BLaER1 (cell line): Measurements from ENCODE around the gene EME1.

Experiments used
- H3K27ac ChIP-seq: shearing (Covaris generic); formaldehyde crosslinking; 2 replicates; pipeline ENCODE4 v1.8.1; 2022
- H3K27me3 ChIP-seq: shearing (Covaris generic); formaldehyde crosslinking; 2 replicates; pipeline ENCODE4 v1.8.1; 2022
- H3K36me3 ChIP-seq: shearing (Covaris generic); formaldehyde crosslinking; 2 replicates; pipeline ENCODE4 v1.8.1; 2022
- H3K4me1 ChIP-seq: shearing (Covaris generic); formaldehyde crosslinking; 2 replicates; pipeline ENCODE4 v1.8.1; 2022
- H3K4me2 ChIP-seq: shearing (Covaris generic); formaldehyde crosslinking; 2 replicates; pipeline ENCODE4 v1.8.1; 2022
- H3K4me3 ChIP-seq: shearing (Covaris generic); formaldehyde crosslinking; 2 replicates; pipeline ENCODE4 v1.8.1; 2022
- H3K9ac ChIP-seq: shearing (Covaris generic); formaldehyde crosslinking; 2 replicates; pipeline ENCODE4 v1.8.1; 2022
- H3K9me3 ChIP-seq: shearing (Covaris generic); formaldehyde crosslinking; 2 replicates; pipeline ENCODE4 v1.8.1; 2022
- H4K20me1 ChIP-seq: shearing (Covaris generic); formaldehyde crosslinking; 2 replicates; pipeline ENCODE4 v1.8.1; 2022
- Cebpa-rat ChIP-seq: shearing (Covaris generic); IDR thresholded peaks from 2 replicates; pipeline ENCODE4 v1.8.1; 2022

The EME1 gene

GRCh38 chr17:50337956-50338355 is 35.1 kb upstream of the EME1 start:
- Histone ChIP-seq H3K4me3 (no peak overlapping the region), H3K9me3 (peaks cover 24% of the 10 kb centered on the region), H3K27me3 (no peaks in the 10 kb centered on the region), H3K4me2 (no peak overlapping the region), H3K4me1 (peaks cover 15% of the 10 kb centered on the region), H4K20me1 (no peaks in the 10 kb centered on the region), H3K9ac (no peak overlapping the region), H3K36me3 (no peaks in the 10 kb centered on the region), H3K27ac (no peak overlapping the region)
- no peak for TF ChIP-seq Cebpa-rat

GRCh38 chr17:50338645-50339044 is 34.4 kb upstream of the EME1 start:
- no peak overlapping the region for H3K27ac ChIP-seq
- no peak overlapping the region for H3K4me3 ChIP-seq
- no peak for TF ChIP-seq Cebpa-rat
- H3K27me3 ChIP-seq = no peaks in the 10 kb centered on the region
- no peaks in the 10 kb centered on the region for H4K20me1 ChIP-seq
- H3K36me3 ChIP-seq = no peaks in the 10 kb centered on the region
- H3K4me1 ChIP-seq = peaks cover 8% of the 10 kb centered on the region
- H3K9me3 ChIP-seq = peaks cover 24% of the 10 kb centered on the region
- no peak overlapping the region for H3K4me2 ChIP-seq
- no peak overlapping the region for H3K9ac ChIP-seq

GRCh38 chr17:50339381-50339780 is 33.6 kb upstream of the EME1 start:
- Histone ChIP-seq H3K4me2 (no peak overlapping the region), H3K27me3 (no peaks in the 10 kb centered on the region), H3K4me3 (no peak overlapping the region), H3K9ac (no peak overlapping the region), H3K9me3 (peaks cover 24% of the 10 kb centered on the region), H3K36me3 (no peaks in the 10 kb centered on the region), H3K27ac (no peak overlapping the region), H3K4me1 (peaks cover 6% of the 10 kb centered on the region), H4K20me1 (no peaks in the 10 kb centered on the region)
- no peak for TF ChIP-seq Cebpa-rat

GRCh38 chr17:50344731-50345365 is 28.2 kb upstream of the EME1 start:
- Histone ChIP-seq H3K9ac (peak overlapping the region; percentile 94; the same call in 1 of the 2 replicates), H4K20me1 (peaks cover 31% of the 10 kb centered on the region), H3K36me3 (peaks cover 7% of the 10 kb centered on the region), H3K4me2 (peak overlapping the region; percentile 97), H3K27me3 (no peaks in the 10 kb centered on the region), H3K4me3 (peak overlapping the region; percentile 94), H3K27ac (peak overlapping the region; percentile 92), H3K4me1 (peaks cover 38% of the 10 kb centered on the region), H3K9me3 (peaks cover 9% of the 10 kb centered on the region)
- no peak for TF ChIP-seq Cebpa-rat

- peaks cover 9% of the 10 kb centered on the region for H3K9me3 ChIP-seq
- peak within 1 kb of the TSS; percentile 92 for H3K27ac ChIP-seq
- peaks cover 38% of the 10 kb centered on the region for H3K4me1 ChIP-seq
- peak within 1 kb of the TSS; percentile 94 for H3K9ac ChIP-seq
- H3K4me3 ChIP-seq = peak within 1 kb of the TSS; percentile 94
- H3K27me3 ChIP-seq = no peaks in the 10 kb centered on the region
- TF ChIP-seq Cebpa-rat = no peak
- H3K4me2 ChIP-seq = peak within 1 kb of the TSS; percentile 97
- peaks cover 7% of the 10 kb centered on the region for H3K36me3 ChIP-seq
- H4K20me1 ChIP-seq = peaks cover 36% of the 10 kb centered on the region
These were observed 27.4 kb upstream of the EME1 start, which contains the start of gene XYLT2 for GRCh38 chr17:50345432-50346312. Gene XYLT2 (plus strand): TSS chr17:50346126. CDS start chr17:50346141, 15 bp downstream.

GRCh38 chr17:50346313-50347116 is 26.5 kb upstream of the EME1 start:
- Histone ChIP-seq H4K20me1 (peaks cover 44% of the 10 kb centered on the region), H3K9me3 (peaks cover 7% of the 10 kb centered on the region), H3K4me1 (peaks cover 38% of the 10 kb centered on the region), H3K9ac (peak overlapping the region; percentile 94), H3K4me3 (peak overlapping the region; percentile 94), H3K4me2 (peak overlapping the region; percentile 97), H3K27me3 (no peaks in the 10 kb centered on the region), H3K27ac (peak overlapping the region; percentile 92), H3K36me3 (peaks cover 10% of the 10 kb centered on the region)
- TF ChIP-seq Cebpa-rat = no peak

GRCh38 chr17:50347117-50347893 is 25.7 kb upstream of the EME1 start:
- H3K27ac ChIP-seq = peak overlapping the region; percentile 92
- no peaks in the 10 kb centered on the region for H3K9me3 ChIP-seq
- H3K9ac ChIP-seq = peak overlapping the region; percentile 94
- peaks cover 52% of the 10 kb centered on the region for H4K20me1 ChIP-seq
- no peak for TF ChIP-seq Cebpa-rat
- peak overlapping the region; percentile 94 for H3K4me3 ChIP-seq
- H3K4me2 ChIP-seq = peak overlapping the region; percentile 97
- no peaks in the 10 kb centered on the region for H3K27me3 ChIP-seq
- peaks cover 38% of the 10 kb centered on the region for H3K4me1 ChIP-seq
- peaks cover 18% of the 10 kb centered on the region for H3K36me3 ChIP-seq

GRCh38 chr17:50347894-50348291 is 25.1 kb upstream of the EME1 start:
- no peak for TF ChIP-seq Cebpa-rat
- Histone ChIP-seq H3K27me3 (no peaks in the 10 kb centered on the region), H3K9ac (no peak overlapping the region), H3K4me3 (no peak overlapping the region), H4K20me1 (peaks cover 58% of the 10 kb centered on the region), H3K27ac (no peak overlapping the region), H3K9me3 (no peaks in the 10 kb centered on the region), H3K4me1 (peaks cover 38% of the 10 kb centered on the region), H3K36me3 (peaks cover 24% of the 10 kb centered on the region), H3K4me2 (peak overlapping the region; percentile 97)
